OCI-LY3 (cell line): ENCODE data around the gene ARPC1B.

Source experiments
- CTCF ChIP-seq: fragments of 200-600, 300-600 bp; sonication (generic); IDR thresholded peaks from 2 replicates; pipeline ENCODE4 v1.5.1; 2014; ENCODE audit warnings: antibody characterized with exemption, low read length, low read depth
- EZH2phosphoT487 ChIP-seq: fragments of 200-600 bp; shearing (Covaris generic); IDR thresholded peaks from 2 replicates; pipeline ENCODE4 v1.6.1; 2018; ENCODE audit warnings: antibody characterized with exemption, mixed run types, low read depth

DNA sequence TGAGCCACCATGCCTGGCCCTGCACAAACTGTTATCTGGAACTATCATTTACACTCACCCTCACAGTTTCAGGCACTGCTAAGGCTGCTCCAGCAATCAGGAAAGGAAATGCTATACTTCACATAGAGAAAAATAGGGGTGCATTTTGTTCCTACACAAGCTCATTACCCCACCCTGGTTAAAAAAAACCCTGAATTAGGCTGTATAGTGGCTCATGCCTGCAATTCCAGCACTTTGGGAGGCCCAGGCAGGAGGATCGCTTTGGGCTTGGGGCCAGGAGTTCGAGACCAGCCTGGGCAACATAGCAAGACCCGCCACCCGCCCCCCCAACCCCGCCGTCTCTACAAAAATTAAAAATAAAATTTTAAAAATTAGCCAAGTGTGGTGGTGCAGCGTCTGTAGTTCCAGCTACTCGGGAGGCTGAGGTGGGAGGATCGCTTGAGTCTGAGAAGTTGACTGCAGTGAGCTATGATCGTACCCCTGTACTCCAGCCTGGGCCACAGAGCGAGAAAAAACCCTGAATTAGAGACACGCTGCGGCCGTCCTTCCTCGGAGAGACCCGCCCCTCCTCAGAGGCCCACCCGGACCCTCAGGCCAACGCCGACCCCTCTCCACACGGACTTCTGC is 63.5 kb downstream of the ARPC1B start:
- TF ChIP-seq CTCF (no peak), EZH2phosphoT487 (no peak)
